Measurements from ENCODE around the gene ABHD15.
A peak's percentile ranks its signal among the peaks of the same experiment; 100 is the strongest.

ABHD15 gene, protein sequence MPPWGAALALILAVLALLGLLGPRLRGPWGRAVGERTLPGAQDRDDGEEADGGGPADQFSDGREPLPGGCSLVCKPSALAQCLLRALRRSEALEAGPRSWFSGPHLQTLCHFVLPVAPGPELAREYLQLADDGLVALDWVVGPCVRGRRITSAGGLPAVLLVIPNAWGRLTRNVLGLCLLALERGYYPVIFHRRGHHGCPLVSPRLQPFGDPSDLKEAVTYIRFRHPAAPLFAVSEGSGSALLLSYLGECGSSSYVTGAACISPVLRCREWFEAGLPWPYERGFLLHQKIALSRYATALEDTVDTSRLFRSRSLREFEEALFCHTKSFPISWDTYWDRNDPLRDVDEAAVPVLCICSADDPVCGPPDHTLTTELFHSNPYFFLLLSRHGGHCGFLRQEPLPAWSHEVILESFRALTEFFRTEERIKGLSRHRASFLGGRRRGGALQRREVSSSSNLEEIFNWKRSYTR

DNA sequence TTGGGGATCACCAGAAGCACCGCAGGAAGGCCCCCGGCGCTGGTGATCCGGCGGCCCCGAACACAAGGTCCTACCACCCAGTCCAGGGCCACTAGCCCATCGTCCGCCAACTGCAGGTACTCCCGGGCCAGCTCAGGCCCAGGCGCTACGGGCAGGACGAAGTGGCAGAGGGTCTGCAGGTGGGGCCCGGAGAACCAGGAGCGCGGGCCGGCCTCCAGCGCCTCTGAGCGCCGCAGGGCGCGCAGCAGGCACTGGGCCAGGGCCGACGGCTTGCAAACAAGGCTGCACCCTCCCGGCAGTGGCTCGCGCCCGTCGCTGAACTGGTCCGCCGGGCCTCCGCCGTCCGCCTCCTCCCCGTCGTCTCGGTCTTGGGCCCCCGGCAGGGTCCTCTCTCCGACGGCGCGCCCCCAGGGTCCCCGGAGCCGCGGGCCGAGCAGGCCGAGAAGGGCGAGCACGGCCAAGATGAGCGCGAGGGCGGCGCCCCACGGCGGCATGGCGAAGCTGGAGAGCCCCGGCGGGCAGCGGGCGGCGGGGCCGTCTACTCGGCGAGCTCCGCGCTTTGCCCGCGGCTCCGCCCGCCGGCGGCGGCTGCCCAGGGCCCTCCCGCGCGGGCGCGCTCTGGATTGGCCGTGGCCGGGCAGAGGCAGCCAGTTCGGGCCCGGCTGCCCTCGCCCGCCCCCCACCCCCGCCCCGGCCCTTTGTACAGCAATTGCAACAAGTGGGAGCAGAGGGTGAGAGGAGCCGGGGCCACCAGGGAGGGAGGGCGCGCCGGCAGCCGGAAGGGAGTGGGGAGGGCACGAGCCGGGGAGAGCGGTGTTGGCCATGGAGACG, at the start of gene ABHD15:
Gene ABHD15 (minus strand): TSS at position 565 of the 831 bp plus-strand sequence. CDS start 71 bp downstream, at position 494.
- DNase-seq, result peak; percentile 27

DNA sequence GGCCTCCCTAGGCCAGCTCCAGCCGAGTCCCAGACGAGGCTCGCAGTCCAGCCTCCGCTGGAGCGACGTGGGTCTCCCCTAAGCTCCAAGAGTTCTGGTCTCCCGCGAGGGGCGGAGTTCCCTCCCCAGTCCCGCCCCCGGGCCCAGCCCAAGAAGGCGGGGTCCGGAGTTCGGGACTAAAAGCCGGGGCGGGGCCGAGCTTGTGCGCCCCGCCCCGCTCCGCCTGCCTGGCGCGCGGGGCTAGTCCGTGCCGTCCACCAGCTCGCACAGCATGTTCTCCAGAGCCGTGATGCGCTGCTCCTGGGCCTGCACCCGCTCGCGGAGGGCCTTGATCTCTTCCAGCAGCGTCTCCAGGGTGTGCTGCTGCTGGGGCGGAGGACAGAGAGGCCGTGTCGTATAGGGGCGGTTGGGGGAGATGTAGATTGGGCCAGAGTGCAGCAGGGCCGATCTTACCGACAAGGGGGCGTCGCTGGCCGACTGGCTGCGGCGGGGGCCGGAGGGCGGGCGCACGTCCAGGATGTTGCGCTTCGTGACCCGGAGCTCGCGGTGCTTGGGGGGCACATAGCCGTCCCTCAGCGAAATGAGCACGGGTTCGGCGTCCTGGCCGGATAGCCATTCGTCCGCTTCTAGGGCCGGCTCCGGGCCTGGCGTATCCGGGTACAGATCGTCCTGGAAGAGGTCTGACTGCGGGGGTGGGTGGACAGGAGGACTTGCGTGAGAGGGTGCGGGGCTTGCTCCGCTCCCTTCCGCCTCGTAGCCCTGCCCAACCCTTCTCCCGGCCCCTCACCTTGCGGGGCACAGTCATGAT, 48.9 kb upstream of the ABHD15 start:
- DNase-seq, result peak; percentile 76

DNA sequence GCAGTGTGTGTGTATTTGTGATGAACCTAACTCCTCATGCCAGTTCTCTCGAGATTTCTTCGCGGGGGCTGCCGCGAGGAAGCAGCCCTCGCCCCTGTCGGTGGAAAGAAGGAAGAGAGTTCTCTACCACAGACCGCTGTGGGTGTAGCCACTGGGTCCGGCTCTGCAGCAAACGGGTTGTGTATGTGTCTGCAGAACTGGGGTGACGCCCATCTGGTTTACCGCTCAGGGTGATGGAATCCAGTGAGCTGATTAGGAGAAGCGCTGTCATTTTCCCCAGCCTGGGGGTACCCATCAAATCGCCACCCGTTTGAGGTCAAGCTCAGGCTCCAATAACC, 48.2 kb upstream of the ABHD15 start:
- peak; percentile 72 for DNase-seq

DNA sequence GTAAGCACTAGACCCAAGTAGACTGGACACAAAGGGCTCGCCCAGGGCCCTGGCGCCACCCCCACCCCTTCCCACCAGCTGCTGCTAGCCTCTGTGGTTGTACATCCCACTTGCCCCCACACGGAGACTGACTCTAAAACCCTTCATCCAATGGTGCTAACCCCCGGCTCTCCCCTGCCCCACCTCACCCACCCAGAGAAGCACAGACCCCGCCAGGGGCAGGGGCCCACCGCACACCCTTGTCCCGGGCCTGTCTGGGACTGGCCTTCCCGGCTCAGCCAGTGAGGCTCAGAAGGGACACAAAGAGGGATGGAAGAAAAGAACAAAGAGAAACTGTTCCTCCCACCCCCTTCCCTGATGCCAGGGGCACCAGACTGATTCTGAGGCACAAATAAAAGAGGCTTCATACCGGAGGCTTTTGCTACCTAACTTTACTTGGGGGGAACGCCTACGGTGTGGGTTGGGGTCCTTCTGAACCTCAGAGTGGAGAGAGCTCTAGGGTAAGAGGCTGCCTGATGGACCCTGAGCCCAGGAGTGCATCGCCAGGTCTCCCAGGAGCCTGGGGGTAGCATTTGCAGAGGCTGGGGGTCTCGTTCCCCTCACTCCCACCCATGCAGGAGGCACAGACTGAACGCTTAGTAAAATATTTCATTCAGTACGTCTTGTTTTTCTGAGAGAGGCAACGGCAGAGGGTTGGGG, 47.7 kb upstream of the ABHD15 start:
- DNase-seq, result no peak

DNA sequence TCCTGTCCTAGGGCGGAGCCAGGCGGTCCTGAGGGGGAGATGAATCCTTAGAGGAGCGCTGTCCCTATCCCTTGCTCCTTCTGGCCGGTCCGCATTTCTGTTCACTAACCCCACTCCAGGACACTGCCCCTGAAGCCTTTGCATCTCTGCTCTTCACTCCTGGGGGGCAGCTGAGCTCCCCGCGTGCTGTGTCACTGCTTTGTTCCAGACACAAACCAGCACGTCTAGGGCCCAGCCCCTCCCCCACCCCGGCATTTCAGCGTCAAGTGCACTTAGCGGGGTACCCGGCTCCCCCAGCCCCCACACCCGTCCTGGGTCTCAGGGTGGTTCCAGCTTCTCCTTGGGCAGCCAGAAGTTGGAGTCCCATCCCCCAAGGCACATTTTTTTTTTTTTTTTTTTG, 47.0 kb upstream of the ABHD15 start:
- no peak for DNase-seq

DNA sequence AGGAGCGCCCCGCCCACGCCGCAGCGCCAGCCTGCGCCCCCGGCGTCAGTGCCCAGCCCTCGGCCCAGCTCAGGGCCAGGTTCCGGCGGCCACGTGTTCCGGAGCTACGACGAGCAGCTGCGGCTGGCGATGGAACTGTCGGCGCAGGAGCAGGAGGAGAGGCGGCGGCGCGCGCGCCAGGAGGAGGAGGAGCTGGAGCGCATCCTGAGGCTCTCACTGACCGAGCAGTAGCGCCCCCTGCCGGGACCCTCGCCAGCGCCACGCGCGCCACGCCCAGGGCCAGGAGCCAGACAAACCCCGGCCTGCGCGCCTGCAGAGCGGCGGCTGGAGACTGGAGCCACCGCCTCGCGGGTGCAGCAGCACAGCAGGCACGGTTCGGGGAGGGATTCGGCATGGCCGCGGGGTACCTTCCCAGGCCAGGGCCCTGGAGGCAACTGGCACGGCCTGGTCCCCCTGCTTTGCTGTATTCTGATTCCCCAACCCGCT, 46.6 kb upstream of the ABHD15 start:
- no peak for DNase-seq

DNA sequence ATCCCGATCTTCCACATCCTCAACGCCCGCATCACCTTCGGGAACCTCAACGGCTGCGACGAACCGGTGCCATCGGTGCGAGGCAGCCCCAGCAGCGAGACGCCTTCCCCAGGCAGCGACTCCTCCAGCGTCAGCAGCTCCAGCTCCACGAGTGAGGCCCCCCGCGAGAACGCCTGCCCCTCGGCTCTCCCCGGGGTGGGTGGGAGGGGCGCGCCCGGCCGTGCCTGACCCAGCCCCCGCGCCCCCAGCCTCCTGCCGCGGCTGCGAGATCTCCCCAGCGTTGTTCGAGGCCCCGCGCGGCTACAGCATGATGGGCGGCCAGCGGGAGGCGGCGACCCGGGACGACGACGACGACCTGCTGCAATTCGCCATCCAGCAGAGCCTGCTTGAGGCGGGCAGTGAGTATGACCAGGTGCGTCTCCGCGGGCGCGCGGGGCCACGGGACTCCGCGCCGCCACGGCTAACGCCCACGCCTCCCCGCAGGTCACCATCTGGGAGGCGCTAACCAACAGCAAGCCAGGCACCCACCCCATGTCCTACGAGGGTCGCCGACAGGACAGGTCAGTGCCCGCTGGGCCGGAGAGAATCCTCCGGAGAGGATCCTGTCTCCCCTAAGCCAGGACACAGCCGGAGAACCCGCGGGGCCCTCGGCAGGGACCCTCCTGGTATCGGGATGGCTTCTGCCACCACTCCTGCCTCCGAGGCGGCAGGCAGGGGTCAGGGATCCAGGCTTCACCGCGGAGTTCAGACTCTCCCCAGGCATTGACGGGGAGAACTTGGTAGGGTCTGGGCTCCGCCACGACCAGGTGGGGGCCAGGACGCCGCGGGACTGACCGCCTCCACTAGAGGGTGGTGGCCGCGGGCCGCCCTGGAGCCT, 45.8 kb upstream of the ABHD15 start:
- DNase-seq, result no peak

DNA sequence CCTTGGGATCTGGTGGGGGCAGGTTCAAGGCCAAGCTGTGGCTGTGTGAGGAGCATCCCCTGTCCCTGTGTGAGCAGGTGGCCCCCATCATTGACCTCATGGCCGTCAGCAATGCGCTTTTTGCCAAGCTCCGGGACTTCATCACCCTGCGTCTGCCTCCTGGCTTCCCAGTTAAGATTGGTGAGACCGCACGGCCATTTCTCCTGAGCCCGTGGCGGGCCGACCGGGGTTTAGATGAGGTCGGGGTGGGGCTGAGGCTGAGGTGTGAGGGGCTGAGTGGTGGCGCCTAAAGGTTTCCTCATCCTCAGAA, 45.2 kb upstream of the ABHD15 start:
- DNase-seq, result no peak

DNA sequence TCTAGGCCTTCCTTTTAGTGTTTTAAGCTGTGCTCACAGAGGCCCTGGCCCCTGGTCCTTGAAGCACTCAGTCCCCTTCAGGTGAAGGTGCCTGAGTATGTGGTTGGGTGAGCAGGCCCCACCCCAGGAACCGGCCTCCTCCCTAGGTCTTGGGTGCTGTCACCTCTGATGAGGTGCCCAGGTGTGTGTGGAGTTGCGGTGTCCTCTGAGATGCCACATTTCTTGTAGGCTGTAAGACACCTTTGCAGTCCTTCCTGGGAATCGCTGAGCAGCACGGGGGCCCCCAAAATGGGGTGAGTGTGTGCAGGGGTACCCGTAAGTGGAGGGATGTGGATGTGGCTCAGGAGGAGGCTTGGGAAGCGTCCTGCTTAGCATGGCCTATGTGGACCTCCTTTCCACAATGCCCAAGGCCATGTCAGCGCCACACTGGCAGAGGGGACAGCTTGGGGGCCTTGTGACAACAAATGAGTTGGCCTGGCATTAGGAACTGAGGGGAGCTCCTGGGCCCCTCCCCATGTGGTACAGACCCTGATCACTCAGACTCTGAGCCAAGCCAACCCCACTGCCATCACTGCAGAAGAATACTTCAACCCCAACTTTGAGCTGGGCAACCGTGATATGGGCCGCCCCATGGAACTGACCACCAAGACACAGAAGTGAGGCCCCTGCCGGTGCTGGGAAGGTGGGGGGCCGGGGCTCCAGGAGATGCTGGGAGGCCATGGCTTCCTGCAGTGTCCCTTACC, 44.7 kb upstream of the ABHD15 start:
- DNase-seq, result no peak

DNA sequence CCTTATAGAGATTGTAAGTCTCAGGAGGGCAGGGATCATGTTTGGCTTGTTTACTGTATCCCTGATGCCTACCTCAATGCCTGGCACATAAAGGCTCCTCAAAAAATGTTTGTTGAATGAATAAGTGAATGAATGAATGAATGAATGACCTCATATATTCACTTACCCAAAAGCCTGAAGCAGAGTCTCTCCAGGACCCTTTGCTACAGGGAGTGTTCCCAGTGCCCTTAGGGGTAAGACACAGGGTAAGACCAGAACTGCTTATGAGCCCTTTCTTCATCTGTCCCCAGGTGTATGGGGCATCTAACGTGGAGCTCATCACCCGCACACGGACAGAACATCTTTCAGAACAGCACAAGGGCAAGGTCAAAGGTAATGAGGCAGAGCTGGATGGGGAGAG, 43.6 kb upstream of the ABHD15 start:
- DNase-seq, result no peak

DNA sequence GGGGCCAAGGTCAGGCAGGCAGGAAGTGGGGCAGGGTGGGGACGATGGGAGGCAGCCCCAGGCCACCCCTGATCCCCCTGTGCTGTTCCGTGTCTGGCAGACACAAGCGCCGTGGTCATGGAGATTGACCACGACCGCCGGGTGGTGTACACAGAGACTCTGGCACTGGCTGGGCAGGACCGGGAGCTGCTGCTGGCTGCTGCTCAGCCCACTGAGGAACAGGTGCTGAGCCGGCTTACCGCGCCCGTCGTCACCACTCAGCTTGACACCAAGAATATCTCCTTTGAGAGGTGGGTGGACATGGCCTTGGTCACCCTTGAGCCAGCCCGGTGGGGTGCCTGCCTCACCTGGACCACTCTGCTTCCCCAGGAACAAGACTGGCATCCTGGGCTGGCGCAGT, 42.1 kb upstream of the ABHD15 start:
- DNase-seq, result no peak

DNA sequence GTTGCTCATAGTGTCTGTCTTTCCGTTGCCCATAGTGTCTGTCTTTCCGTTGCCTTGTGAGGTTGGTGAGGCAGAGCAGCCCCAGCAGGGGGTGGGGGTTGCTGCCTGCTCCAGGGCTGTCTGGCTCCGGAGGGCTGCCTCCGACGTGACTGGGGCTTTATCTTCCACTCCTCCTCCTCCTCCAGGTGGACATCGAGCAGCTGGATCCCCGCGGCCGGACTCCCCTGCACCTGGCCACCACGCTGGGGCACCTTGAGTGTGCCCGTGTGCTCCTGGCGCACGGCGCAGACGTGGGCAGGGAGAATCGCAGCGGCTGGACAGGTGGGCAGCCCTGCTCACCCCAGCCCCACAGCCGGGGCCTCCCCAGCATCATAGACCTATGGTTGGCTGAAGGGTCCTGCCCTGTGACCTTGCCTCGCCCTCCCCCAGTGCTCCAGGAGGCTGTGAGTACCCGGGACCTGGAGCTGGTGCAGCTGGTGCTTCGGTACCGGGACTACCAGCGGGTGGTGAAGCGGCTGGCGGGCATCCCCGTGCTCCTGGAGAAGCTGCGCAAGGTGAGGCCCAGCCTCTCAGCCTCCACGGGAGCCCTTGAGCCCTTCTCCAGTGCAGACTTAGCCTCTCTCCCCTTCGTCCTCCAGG, 40.8 kb upstream of the ABHD15 start:
- no peak for DNase-seq

DNA sequence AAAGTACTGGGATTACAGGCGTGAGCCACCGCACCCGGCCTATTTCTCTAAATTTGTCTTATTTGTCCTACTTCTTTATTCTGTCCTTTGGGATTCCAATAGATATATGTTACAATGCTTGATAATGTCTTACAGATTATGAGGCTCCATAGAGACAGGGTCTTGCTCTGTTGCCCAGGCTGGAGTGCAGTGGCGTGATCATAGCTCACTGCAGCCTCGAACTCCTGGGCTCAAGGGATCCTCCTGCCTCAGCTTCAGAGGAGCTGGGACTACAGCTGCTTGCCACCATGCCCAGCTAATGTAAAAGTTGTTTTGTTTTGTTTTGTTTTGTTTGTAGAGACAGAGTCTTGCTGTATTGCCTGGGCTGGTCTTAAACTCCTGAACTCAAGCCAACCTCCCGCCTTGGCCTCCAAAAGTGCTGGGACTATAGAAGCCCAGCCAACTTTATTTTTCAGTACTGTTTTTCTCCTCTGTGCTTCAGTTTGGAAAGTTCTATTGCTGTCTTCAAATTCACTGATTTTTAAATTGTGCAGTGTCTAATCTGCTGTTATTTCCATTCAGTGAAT, 36.4 kb upstream of the ABHD15 start:
- DNase-seq, result no peak

DNA sequence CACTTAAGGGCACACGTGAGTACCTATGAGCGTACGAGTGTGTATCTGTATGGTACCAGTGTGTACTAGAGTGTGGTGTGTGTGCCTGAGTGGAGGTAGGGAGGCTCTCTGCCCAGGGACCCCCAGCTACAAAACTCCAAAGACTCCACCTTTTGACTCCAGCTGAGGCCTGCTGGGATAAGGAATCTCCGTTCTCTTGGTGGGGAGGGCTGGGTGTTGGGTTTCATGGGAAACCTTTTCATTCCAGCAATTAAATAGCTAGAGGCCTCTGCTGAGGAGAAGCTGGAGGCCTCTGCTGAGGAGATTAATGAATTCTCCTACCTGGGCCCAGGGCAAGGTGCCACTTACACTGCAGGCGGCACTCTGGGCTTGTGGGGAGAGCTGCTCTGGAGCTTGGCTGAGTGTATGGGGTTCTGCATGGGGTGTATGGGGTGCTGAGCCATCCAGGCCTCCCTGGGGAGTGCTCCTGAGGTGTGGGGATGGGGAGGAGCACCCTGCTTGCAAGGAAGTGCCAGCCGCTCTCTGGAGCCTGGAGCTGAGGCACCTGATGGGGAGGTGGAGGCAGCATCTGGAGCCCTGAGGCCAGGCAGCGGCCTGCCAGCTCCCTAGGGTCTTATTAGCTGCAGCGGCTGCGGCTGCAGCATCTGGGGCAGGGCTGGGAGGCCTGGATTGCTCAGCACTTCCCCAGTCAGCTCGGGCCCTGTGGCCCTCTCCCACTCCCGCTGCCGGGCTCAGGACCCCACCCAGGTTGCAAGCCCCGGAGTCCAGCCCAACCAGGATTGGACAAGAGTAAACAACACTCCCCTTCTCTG, 30.7 kb upstream of the ABHD15 start:
- DNase-seq, result no peak

DNA sequence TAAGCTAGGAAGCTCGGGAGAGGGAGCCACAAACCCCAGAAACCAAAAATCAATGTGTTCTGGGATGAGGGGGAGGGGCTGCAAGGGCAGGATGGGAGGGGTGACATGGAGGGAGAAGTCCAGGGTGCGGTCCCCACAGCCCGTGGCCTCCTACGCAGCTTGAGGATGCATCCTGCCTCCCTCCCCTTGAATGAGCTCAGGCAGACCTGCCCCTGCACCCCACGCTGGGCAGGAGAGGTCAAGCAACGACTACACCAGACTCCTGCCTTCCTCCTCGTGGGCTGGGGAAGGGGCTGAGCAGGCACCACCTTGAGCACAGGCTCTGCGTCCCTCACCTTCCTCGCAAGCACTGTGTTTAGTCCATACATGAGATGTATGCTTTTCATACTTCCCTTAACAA, 30.0 kb upstream of the ABHD15 start:
- no peak for DNase-seq

DNA sequence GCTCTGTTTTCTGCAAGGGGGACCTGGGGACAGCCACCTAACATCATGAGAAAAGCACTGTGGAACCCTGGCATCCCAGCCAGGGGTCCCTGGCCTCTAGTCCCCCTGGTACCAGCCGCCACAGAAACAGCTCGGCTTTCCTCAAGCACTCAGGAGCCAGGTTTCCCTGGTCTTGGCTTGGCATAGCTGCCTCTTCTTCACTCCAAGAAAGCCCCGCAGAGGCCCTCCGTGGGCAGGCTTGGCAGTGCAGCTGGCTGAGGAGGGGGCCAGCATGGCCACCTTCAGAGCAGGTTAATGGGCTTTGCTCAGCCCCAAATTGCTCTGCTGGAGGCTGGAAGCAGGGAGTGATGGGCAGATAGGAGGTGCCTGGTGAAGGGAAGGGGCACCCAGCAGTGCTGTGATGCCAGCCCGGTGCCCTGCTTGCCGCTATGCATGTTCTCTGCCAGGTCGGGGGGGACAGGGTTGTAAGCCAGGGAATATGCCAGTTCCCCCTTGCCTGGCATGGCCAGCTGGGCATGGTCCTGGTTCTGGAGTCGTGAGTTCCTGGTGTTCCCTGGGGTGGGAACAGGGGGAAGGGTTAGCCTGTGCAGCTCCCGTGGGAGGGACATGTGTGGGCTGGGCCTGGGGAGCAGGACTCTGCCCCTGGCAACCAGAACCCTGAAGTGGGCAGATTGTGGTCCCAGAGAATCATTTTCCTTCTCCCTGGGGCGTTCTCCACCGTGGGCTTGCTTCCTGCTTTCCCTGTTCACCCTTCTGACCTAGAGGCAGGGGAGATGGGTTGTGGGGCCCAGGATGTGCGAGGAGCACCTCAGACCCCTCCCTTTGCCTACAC, 29.3 kb upstream of the ABHD15 start:
- no peak for DNase-seq

DNA sequence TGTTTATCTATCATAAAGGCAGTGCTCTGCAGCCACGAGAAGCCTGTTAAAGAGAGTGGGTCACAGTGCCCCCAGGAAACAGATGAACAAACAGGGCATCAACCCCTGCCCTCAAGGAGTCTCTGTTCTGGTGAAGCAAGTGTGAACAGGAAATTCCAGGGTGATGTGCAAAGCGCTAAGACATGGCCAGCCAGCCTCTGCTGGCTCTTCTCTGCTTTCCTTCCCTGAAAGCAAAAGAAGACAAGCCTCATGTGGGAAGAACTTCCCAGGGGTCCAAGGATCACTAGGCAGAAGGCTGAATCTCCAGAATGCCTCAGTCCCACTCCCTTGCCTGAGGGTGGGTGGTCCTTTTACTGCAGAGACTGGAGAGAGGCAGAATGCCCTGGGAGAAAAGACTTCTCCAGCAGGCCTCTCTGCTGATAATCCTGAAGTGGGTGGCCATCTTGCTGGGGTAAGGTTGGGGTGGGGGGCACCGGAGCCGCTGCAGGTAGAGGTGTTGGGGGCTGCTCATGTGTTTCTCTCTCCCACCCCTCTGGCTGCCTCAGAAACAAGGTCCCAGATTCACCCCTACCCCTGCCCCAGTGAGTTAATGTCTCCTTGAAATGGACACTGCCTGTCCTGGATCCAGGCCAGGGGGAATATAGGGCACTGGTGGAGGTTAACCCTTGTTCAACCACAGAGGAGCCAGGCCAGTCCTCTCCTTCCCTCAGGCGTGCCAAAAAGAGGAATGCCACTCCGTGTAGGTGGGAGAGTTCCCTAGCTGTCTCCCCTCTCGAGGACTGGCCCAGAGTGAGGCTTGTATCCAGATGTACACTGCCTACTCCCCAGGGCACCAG, 28.5 kb upstream of the ABHD15 start:
- DNase-seq, result no peak
